ENCODE results near the gene KLK5.
"Not testable (repeated sequence)": the region's sequence is repeated elsewhere in the genome, so short reads cannot be mapped to it uniquely, and the experiment has no call there.

The KLK5 gene

GRCh38 chr19:50911206-50912101 is 41.4 kb downstream of the KLK5 start, which contains the start of gene KLK4:
Gene KLK4, minus strand, starts transcription at chr19:50911395. Its CDS starts 657 bp downstream, at chr19:50910738.
- Histone ChIP-seq H3K4me1 (ENCODE audit: control insufficient read depth, insufficient read depth, low read length) (no peaks in the 10 kb centered on the region), H3K9ac (ENCODE audit: low read length) (no peak within 1 kb of the TSS), H3K27ac (ENCODE audit: low read depth, low read length) (no peak within 1 kb of the TSS), H3K4me3 (ENCODE audit: low read length) (no peak within 1 kb of the TSS), H3K27me3 (ENCODE audit: control insufficient read depth, insufficient read depth, low read length) (peaks cover 25% of the 10 kb centered on the region), H3K36me3 (ENCODE audit: control insufficient read depth, insufficient read depth, low read length) (no peaks in the 10 kb centered on the region)

- no peaks in the 10 kb centered on the region for H3K4me1 ChIP-seq (ENCODE audit: control insufficient read depth, insufficient read depth, low read length)
- H3K36me3 ChIP-seq (ENCODE audit: control insufficient read depth, insufficient read depth, low read length) = no peaks in the 10 kb centered on the region
- no peak overlapping the region for H3K9ac ChIP-seq (ENCODE audit: low read length)
- no peak overlapping the region for H3K4me3 ChIP-seq (ENCODE audit: low read length)
- no peak overlapping the region for H3K27ac ChIP-seq (ENCODE audit: low read depth, low read length)
- H3K27me3 ChIP-seq (ENCODE audit: control insufficient read depth, insufficient read depth, low read length) = peaks cover 25% of the 10 kb centered on the region
Measured at GRCh38 chr19:50910722-50911121, 42.1 kb downstream of the KLK5 start.

GRCh38 chr19:50909240-50910070 is 43.4 kb downstream of the KLK5 start:
- peaks cover 25% of the 10 kb centered on the region for H3K27me3 ChIP-seq (ENCODE audit: control insufficient read depth, insufficient read depth, low read length)
- no peak overlapping the region for H3K9ac ChIP-seq (ENCODE audit: low read length)
- no peak overlapping the region for H3K4me3 ChIP-seq (ENCODE audit: low read length)
- no peak overlapping the region for H3K27ac ChIP-seq (ENCODE audit: low read depth, low read length)
- H3K36me3 ChIP-seq (ENCODE audit: control insufficient read depth, insufficient read depth, low read length) = no peaks in the 10 kb centered on the region
- no peaks in the 10 kb centered on the region for H3K4me1 ChIP-seq (ENCODE audit: control insufficient read depth, insufficient read depth, low read length)

GRCh38 chr19:50908336-50908735 is 44.5 kb downstream of the KLK5 start:
- H3K36me3 ChIP-seq (ENCODE audit: control insufficient read depth, insufficient read depth, low read length) = no peaks in the 10 kb centered on the region
- H3K27me3 ChIP-seq (ENCODE audit: control insufficient read depth, insufficient read depth, low read length) = peaks cover 25% of the 10 kb centered on the region
- H3K4me1 ChIP-seq (ENCODE audit: control insufficient read depth, insufficient read depth, low read length) = no peaks in the 10 kb centered on the region
- no peak overlapping the region for H3K9ac ChIP-seq (ENCODE audit: low read length)
- no peak overlapping the region for H3K27ac ChIP-seq (ENCODE audit: low read depth, low read length)
- no peak overlapping the region for H3K4me3 ChIP-seq (ENCODE audit: low read length)

- H3K27ac ChIP-seq (ENCODE audit: low read depth, low read length) = no peak overlapping the region
- H3K36me3 ChIP-seq (ENCODE audit: control insufficient read depth, insufficient read depth, low read length) = no peaks in the 10 kb centered on the region
- H3K4me3 ChIP-seq (ENCODE audit: low read length) = no peak overlapping the region
- no peak overlapping the region for H3K9ac ChIP-seq (ENCODE audit: low read length)
- H3K4me1 ChIP-seq (ENCODE audit: control insufficient read depth, insufficient read depth, low read length) = no peaks in the 10 kb centered on the region
- peaks cover 18% of the 10 kb centered on the region for H3K27me3 ChIP-seq (ENCODE audit: control insufficient read depth, insufficient read depth, low read length)
Measured at GRCh38 chr19:50906217-50906616, 46.6 kb downstream of the KLK5 start.

GRCh38 chr19:50902640-50903039 is 50.2 kb downstream of the KLK5 start:
- Histone ChIP-seq H3K9ac (ENCODE audit: low read length) (no peak overlapping the region), H3K4me3 (ENCODE audit: low read length) (no peak overlapping the region), H3K27ac (ENCODE audit: low read depth, low read length) (no peak overlapping the region), H3K36me3 (ENCODE audit: control insufficient read depth, insufficient read depth, low read length) (no peaks in the 10 kb centered on the region), H3K4me1 (ENCODE audit: control insufficient read depth, insufficient read depth, low read length) (no peaks in the 10 kb centered on the region), H3K27me3 (ENCODE audit: control insufficient read depth, insufficient read depth, low read length) (no peaks in the 10 kb centered on the region)

GRCh38 chr19:50899569-50899968 is 53.3 kb downstream of the KLK5 start:
- no peaks in the 10 kb centered on the region for H3K27me3 ChIP-seq (ENCODE audit: control insufficient read depth, insufficient read depth, low read length)
- no peaks in the 10 kb centered on the region for H3K36me3 ChIP-seq (ENCODE audit: control insufficient read depth, insufficient read depth, low read length)
- H3K27ac ChIP-seq (ENCODE audit: low read depth, low read length) = no peak overlapping the region
- H3K4me1 ChIP-seq (ENCODE audit: control insufficient read depth, insufficient read depth, low read length) = no peaks in the 10 kb centered on the region
- H3K4me3 ChIP-seq (ENCODE audit: low read length) = no peak overlapping the region
- H3K9ac ChIP-seq (ENCODE audit: low read length) = no peak overlapping the region

GRCh38 chr19:50898018-50898417 is 54.8 kb downstream of the KLK5 start:
- H3K4me3 ChIP-seq (ENCODE audit: low read length) = no peak overlapping the region
- no peaks in the 10 kb centered on the region for H3K27me3 ChIP-seq (ENCODE audit: control insufficient read depth, insufficient read depth, low read length)
- no peak overlapping the region for H3K9ac ChIP-seq (ENCODE audit: low read length)
- H3K36me3 ChIP-seq (ENCODE audit: control insufficient read depth, insufficient read depth, low read length) = no peaks in the 10 kb centered on the region
- H3K4me1 ChIP-seq (ENCODE audit: control insufficient read depth, insufficient read depth, low read length) = no peaks in the 10 kb centered on the region
- H3K27ac ChIP-seq (ENCODE audit: low read depth, low read length) = no peak overlapping the region

- Histone ChIP-seq H3K36me3 (ENCODE audit: control insufficient read depth, insufficient read depth, low read length) (no peaks in the 10 kb centered on the region), H3K27ac (ENCODE audit: low read depth, low read length) (no peak overlapping the region), H3K9ac (ENCODE audit: low read length) (no peak overlapping the region), H3K4me1 (ENCODE audit: control insufficient read depth, insufficient read depth, low read length) (no peaks in the 10 kb centered on the region), H3K4me3 (ENCODE audit: low read length) (no peak overlapping the region), H3K27me3 (ENCODE audit: control insufficient read depth, insufficient read depth, low read length) (no peaks in the 10 kb centered on the region)
Measured at GRCh38 chr19:50897612-50898011, 55.2 kb downstream of the KLK5 start.

GRCh38 chr19:50897191-50897607 is 55.6 kb downstream of the KLK5 start:
- H3K27me3 ChIP-seq (ENCODE audit: control insufficient read depth, insufficient read depth, low read length) = no peaks in the 10 kb centered on the region
- H3K27ac ChIP-seq (ENCODE audit: low read depth, low read length) = no peak overlapping the region
- no peak overlapping the region for H3K4me3 ChIP-seq (ENCODE audit: low read length)
- H3K4me1 ChIP-seq (ENCODE audit: control insufficient read depth, insufficient read depth, low read length) = no peaks in the 10 kb centered on the region
- H3K9ac ChIP-seq (ENCODE audit: low read length) = no peak overlapping the region
- H3K36me3 ChIP-seq (ENCODE audit: control insufficient read depth, insufficient read depth, low read length) = no peaks in the 10 kb centered on the region

GRCh38 chr19:50896591-50897190 is 56.1 kb downstream of the KLK5 start:
- Histone ChIP-seq H3K4me3 (ENCODE audit: low read length) (no peak overlapping the region), H3K36me3 (ENCODE audit: control insufficient read depth, insufficient read depth, low read length) (no peaks in the 10 kb centered on the region), H3K27me3 (ENCODE audit: control insufficient read depth, insufficient read depth, low read length) (no peaks in the 10 kb centered on the region), H3K27ac (ENCODE audit: low read depth, low read length) (no peak overlapping the region), H3K4me1 (ENCODE audit: control insufficient read depth, insufficient read depth, low read length) (no peaks in the 10 kb centered on the region), H3K9ac (ENCODE audit: low read length) (no peak overlapping the region)

- not testable (repeated sequence) for H3K4me1 ChIP-seq (ENCODE audit: control insufficient read depth, insufficient read depth, low read length); H3K9ac ChIP-seq (ENCODE audit: low read length); H3K36me3 ChIP-seq (ENCODE audit: control insufficient read depth, insufficient read depth, low read length); H3K27me3 ChIP-seq (ENCODE audit: control insufficient read depth, insufficient read depth, low read length); H3K4me3 ChIP-seq (ENCODE audit: low read length); H3K27ac ChIP-seq (ENCODE audit: low read depth, low read length)
Measured at GRCh38 chr19:50896089-50896590, 56.7 kb downstream of the KLK5 start.
